NCI-H69 (cell line): ENCODE measurements around the gene FYB2.

Source experiments
- DNase-seq: peaks from one replicate; lab custom pipeline; 2025; lab: John Stamatoyannopoulos, UW

Gene FYB2

DNA sequence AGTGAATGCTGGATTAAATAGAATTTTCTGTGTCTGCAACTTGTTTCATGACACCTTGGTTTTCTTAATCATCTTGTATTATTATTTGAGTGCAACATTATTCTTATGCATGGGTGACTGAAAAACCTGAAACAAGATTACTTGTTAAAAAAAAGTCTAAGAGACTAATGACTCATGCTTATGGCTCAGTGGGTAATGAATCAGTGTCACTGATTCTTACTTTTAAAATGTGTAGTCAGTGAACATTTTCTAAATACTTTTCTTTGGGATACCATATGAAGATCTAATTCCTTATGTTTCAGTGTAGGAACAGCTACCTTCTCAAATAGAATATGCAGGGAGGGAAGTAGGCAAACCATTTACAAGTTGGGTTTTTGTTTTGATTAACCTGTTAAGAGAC lies 108.6 kb downstream of the FYB2 start:
- no peak for DNase-seq

DNA sequence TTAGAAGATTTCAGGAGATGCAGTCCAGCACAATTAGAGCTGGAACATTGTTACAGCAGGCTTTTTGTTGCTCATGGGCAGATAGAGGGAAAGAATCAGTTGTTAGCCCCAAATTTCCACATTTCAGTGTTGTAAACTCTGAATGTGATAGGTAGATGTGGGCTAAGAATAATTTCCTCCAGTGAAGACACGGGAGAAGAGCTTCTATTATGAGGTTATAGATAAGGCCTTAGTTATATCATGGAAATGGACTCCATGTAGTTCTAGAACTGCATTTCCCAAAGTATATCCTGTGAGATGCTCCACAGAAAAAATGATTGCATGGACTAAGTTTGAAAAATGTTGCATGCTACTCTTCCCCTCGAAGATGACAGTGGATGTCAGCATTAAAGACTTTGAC lies 109.2 kb downstream of the FYB2 start:
- no peak for DNase-seq

- peak; percentile 45 for DNase-seq
Observed at GRCh38 chr1:56709269-56709880, 109.8 kb downstream of the FYB2 start.

GRCh38 chr1:56707379-56707778 lies 111.8 kb downstream of the FYB2 start:
- no peak for DNase-seq

- DNase-seq, result no peak
Observed at GRCh38 chr1:56703747-56704146, 115.5 kb downstream of the FYB2 start.

- DNase-seq, result no peak
Observed at GRCh38 chr1:56696663-56697062, 122.5 kb downstream of the FYB2 start.

DNA sequence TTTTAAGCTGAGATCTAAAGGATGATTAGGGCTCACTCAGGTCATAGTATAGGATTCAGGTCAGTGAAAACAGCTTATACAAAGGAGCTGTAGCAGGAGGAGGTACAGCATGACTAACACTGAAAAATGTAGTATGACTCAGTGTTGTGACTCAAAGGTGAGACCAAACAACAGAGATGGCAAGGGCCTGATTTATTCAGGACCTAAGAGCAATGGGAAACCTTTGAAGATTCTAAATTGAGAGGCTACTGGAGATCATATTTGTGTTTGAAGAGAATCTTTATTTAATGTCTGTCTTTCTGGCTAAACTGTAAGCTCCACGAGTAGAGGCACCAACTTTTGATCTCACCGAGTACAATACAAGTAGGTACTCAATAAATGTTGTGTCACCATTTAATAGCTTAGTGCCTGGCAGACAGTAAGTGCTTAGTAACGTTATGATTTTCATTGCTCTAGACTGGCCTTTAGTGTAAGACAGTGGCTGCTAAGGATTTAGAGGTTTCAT lies 130.6 kb downstream of the FYB2 start:
- peak; percentile 33 for DNase-seq

GRCh38 chr1:56686169-56686568 lies 133.0 kb downstream of the FYB2 start:
- DNase-seq, result no peak

DNA sequence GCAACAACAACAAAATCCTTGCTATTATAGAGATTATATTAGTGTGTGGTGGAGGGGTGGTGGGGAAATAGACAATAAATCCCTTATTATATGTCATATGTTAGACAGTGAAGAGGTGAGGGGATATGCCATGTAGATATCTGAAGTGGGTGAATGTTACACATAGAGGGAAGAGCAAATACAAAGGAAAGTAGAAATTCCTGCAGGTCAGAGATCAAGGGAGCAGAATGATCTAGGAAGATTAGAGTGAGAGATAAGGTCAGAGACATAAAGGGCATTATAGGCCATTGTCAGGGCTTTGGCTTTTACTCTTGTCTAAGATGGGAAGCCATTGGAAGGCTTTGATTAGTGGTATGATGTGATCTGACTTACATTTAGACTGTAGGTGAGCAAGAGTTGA lies 135.6 kb downstream of the FYB2 start:
- DNase-seq, result no peak

- DNase-seq, result no peak
Observed at GRCh38 chr1:56676571-56677035, 142.6 kb downstream of the FYB2 start.

DNA sequence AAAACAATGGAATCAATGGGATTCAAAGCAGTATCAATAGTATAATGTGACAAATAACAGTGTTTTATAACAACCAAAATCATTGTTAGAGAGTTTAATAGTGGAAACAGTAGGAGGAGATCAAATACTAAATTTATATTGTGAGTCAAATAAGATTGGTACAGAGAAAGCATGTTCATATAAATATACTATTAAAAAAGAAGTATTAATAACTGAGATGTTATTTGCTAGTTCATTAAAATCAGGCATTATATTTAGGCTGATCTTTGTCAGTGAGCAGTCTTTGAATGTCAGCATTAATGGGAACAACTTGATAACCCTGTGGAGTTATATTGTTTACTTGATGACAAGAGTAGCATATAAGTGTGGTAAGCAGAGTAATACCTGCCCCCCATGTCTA lies 143.4 kb downstream of the FYB2 start:
- DNase-seq, result no peak

DNA sequence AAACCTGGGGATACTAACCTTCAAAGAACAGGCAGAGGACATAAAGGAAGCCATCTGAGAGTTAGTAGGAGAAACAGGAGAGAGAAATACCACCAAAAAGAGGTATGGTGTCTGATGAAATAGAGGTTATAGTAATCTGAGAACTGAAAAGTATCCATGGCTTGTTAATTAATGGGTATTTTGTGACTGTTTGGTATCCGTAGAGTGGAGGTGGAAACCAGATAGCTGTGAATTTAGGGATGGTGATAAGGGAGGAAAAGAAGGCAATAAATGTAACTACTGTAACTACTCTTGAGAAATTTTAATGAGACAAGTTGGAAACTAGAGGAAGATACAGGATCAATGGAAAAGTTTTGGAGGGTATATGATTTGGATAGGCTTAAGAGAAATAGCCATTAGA lies 146.6 kb downstream of the FYB2 start:
- DNase-seq, result no peak

- no peak for DNase-seq
Observed at GRCh38 chr1:56671542-56671941, 147.7 kb downstream of the FYB2 start.

DNA sequence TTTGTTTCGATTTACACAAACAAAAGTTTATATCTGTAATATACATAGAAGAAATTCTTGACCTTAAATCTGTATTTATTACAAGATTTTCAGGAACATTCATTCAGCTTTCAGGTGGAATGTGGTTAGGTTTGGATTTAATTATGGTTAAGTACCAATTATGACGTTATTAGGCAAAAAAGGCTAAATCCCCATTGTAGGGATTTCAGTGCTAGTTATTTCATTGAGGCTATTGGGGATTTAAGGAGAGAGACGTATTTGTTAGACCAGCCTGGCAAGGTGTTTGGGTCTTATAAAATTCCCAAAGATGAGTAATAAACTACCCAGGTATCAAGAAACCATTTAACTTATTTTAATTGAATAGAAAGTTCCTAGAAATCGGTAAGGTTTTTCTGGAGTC lies 148.1 kb downstream of the FYB2 start:
- no peak for DNase-seq

DNA sequence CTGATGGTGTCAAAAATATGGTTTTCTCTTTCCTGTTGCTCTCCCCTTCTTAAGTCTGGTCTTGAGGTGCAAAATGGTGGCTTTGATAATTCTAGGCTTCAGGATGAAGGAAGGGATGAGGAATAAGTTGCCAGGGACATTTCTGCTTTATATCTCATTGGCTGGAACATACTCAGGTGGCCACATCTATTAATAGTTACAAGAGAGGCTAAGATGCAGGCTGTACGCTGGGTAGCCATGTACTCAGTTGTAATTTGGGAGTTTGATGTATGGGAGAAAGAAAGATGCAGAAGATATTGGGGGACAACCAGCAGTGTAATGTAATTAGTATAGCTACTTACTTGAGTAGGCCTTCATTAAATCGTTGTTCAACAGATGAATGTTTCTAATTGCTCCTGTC lies 148.9 kb downstream of the FYB2 start:
- DNase-seq, result no peak
